MM.1S (cell line): ENCODE data around the gene CNTNAP2.

Source experiments
- DNase-seq: peaks from one replicate; pipeline ENCODE4 v3.0.0-alpha.2; 2015
- H2AFZ ChIP-seq: fragments of 300-600 bp; sonication (generic); 2 replicates; pipeline ENCODE4 v1.6.0; 2016; ENCODE audit warnings: antibody characterized with exemption, low read length
- H3F3A ChIP-seq: fragments of 300-600 bp; sonication (generic); 2 replicates; pipeline ENCODE4 v1.6.1; 2016; ENCODE audit warnings: mild to moderate bottlenecking, antibody characterized with exemption, low read length, moderate library complexity, mixed read lengths; ENCODE audit not compliant: insufficient read depth
- H3K27ac ChIP-seq: fragments of 300-600 bp; sonication (generic); 2 replicates; pipeline ENCODE4 v1.5.1; 2016; ENCODE audit warnings: mild to moderate bottlenecking, low read length
- H3K27me3 ChIP-seq: fragments of 300-600 bp; sonication (generic); replicated peaks from 2 replicates; pipeline ENCODE4 v1.6.0; 2016; ENCODE audit warnings: low read length; ENCODE audit not compliant: insufficient read depth
- H3K36me3 ChIP-seq: fragments of 300-600 bp; sonication (generic); replicated peaks from 2 replicates; pipeline ENCODE4 v1.6.1; 2016; ENCODE audit warnings: mild to moderate bottlenecking, low read length, mixed read lengths; ENCODE audit not compliant: insufficient read depth
- H3K4me1 ChIP-seq: fragments of 300-600 bp; sonication (generic); 2 replicates; pipeline ENCODE4 v1.6.1; 2016; ENCODE audit warnings: low read length, mixed read lengths
- H3K4me2 ChIP-seq: fragments of 300-600 bp; sonication (generic); 2 replicates; pipeline ENCODE4 v1.6.0; 2016; ENCODE audit warnings: low read depth, low read length
- H3K4me3 ChIP-seq: fragments of 300-600 bp; sonication (generic); 2 replicates; pipeline ENCODE4 v1.5.1; 2016; ENCODE audit warnings: low read length, mixed read lengths
- H3K79me2 ChIP-seq: fragments of 300-600 bp; sonication (generic); 2 replicates; pipeline ENCODE4 v1.6.1; 2016; ENCODE audit warnings: mixed run types, low read length, mixed read lengths
- H3K9ac ChIP-seq: fragments of 300-600 bp; sonication (generic); 2 replicates; pipeline ENCODE4 v1.6.1; 2016; ENCODE audit warnings: low read length, mixed read lengths
- H3K9me2 ChIP-seq: fragments of 300-600 bp; sonication (generic); replicated peaks from 2 replicates; pipeline ENCODE4 v1.6.1; 2016; ENCODE audit warnings: mild to moderate bottlenecking, low read length, mixed read lengths; ENCODE audit not compliant: insufficient read depth
- H3K9me3 ChIP-seq: fragments of 300-600 bp; sonication (generic); replicated peaks from 2 replicates; pipeline ENCODE4 v1.6.1; 2016; ENCODE audit warnings: mild to moderate bottlenecking, low read length, mixed read lengths; ENCODE audit not compliant: insufficient read depth
- H4K20me1 ChIP-seq: fragments of 300-600 bp; sonication (generic); 2 replicates; pipeline ENCODE4 v1.6.1; 2016; ENCODE audit warnings: mild to moderate bottlenecking, low read length, moderate library complexity, mixed read lengths; ENCODE audit not compliant: insufficient read depth
- CTCF ChIP-seq: fragments of 300-600 bp; sonication (generic); IDR thresholded peaks from 2 replicates; pipeline ENCODE4 v1.5.1; 2016; ENCODE audit warnings: antibody characterized with exemption, low read length, mixed read lengths
- EZH2 ChIP-seq: fragments of 300-600 bp; sonication (generic); optimal IDR thresholded peaks from 2 replicates; pipeline ENCODE3; 2017; ENCODE audit warnings: low read depth, mild to moderate bottlenecking, antibody characterized with exemption, low read length, mixed read lengths
- EZH2phosphoT487 ChIP-seq: fragments of 300-600 bp; sonication (generic); IDR thresholded peaks from 2 replicates; pipeline ENCODE4 v1.6.1; 2018; ENCODE audit warnings: antibody characterized with exemption, low read length

CNTNAP2 gene

GRCh38 chr7:147774461-147774860, 1657.9 kb downstream of the CNTNAP2 start:
- H3K27me3 ChIP-seq = no peaks in the 10 kb centered on the region
- no peak overlapping the region for H3K4me2 ChIP-seq
- H3K27ac ChIP-seq = no peak overlapping the region
- no peaks in the 10 kb centered on the region for H3K79me2 ChIP-seq
- no peaks in the 10 kb centered on the region for H3K9me3 ChIP-seq
- H2AFZ ChIP-seq = no peak overlapping the region
- TF ChIP-seq EZH2phosphoT487 = no peak
- no peak overlapping the region for H3K4me3 ChIP-seq
- H3K9ac ChIP-seq = no peak overlapping the region
- no peaks in the 10 kb centered on the region for H3F3A ChIP-seq
- H3K36me3 ChIP-seq = no peaks in the 10 kb centered on the region
- no peak for DNase-seq
- no peaks in the 10 kb centered on the region for H3K4me1 ChIP-seq
- H3K9me2 ChIP-seq = no peaks in the 10 kb centered on the region
- no peaks in the 10 kb centered on the region for H4K20me1 ChIP-seq

GRCh38 chr7:147775516-147776284, 1659.1 kb downstream of the CNTNAP2 start:
- H3K79me2 ChIP-seq = no peaks in the 10 kb centered on the region
- no peaks in the 10 kb centered on the region for H4K20me1 ChIP-seq
- no peak overlapping the region for H3K4me3 ChIP-seq
- H3K4me1 ChIP-seq = no peaks in the 10 kb centered on the region
- H3K9ac ChIP-seq = no peak overlapping the region
- H3K9me2 ChIP-seq = no peaks in the 10 kb centered on the region
- no peak for DNase-seq
- no peak overlapping the region for H2AFZ ChIP-seq
- H3K9me3 ChIP-seq = no peaks in the 10 kb centered on the region
- no peaks in the 10 kb centered on the region for H3F3A ChIP-seq
- no peak overlapping the region for H3K27ac ChIP-seq
- H3K4me2 ChIP-seq = no peak overlapping the region
- TF ChIP-seq CTCF (no peak), EZH2 (no peak), EZH2phosphoT487 (no peak)
- no peaks in the 10 kb centered on the region for H3K36me3 ChIP-seq
- H3K27me3 ChIP-seq = no peaks in the 10 kb centered on the region

GRCh38 chr7:147777309-147777708, 1660.7 kb downstream of the CNTNAP2 start:
- DNase-seq = no peak
- H3K9ac ChIP-seq = no peak overlapping the region
- H3K9me3 ChIP-seq = no peaks in the 10 kb centered on the region
- no peaks in the 10 kb centered on the region for H3K79me2 ChIP-seq
- no peak overlapping the region for H2AFZ ChIP-seq
- H3K27me3 ChIP-seq = no peaks in the 10 kb centered on the region
- H3F3A ChIP-seq = no peaks in the 10 kb centered on the region
- H4K20me1 ChIP-seq = no peaks in the 10 kb centered on the region
- H3K27ac ChIP-seq = no peak overlapping the region
- H3K36me3 ChIP-seq = no peaks in the 10 kb centered on the region
- H3K4me2 ChIP-seq = no peak overlapping the region
- no peaks in the 10 kb centered on the region for H3K4me1 ChIP-seq
- no peaks in the 10 kb centered on the region for H3K9me2 ChIP-seq
- H3K4me3 ChIP-seq = no peak overlapping the region
- no peak for TF ChIP-seq EZH2phosphoT487
- TF ChIP-seq CTCF = no peak
- TF ChIP-seq EZH2 = no peak

- H2AFZ ChIP-seq = no peak overlapping the region
- TF ChIP-seq EZH2 (no peak), CTCF (no peak), EZH2phosphoT487 (no peak)
- no peak overlapping the region for H3K27ac ChIP-seq
- no peak overlapping the region for H3K4me2 ChIP-seq
- H3K79me2 ChIP-seq = no peaks in the 10 kb centered on the region
- no peaks in the 10 kb centered on the region for H3K9me3 ChIP-seq
- no peak overlapping the region for H3K9ac ChIP-seq
- DNase-seq = no peak
- no peaks in the 10 kb centered on the region for H3K9me2 ChIP-seq
- no peaks in the 10 kb centered on the region for H3F3A ChIP-seq
- no peaks in the 10 kb centered on the region for H3K4me1 ChIP-seq
- H3K27me3 ChIP-seq = no peaks in the 10 kb centered on the region
- no peaks in the 10 kb centered on the region for H4K20me1 ChIP-seq
- no peaks in the 10 kb centered on the region for H3K36me3 ChIP-seq
- no peak overlapping the region for H3K4me3 ChIP-seq
These were observed 1663.3 kb downstream of the CNTNAP2 start for GRCh38 chr7:147779949-147780348.
